ENCODE results near the gene PXDC1. TPM values are rescaled to one million over a fixed set of nuclear protein-coding genes. Genes with fewer than 3 reads are reported as not detected.

Gene PXDC1
- total RNA-seq, 6 donors from 2014 or later, result 51.6 to 118 (median 95.3) TPM

DNA sequence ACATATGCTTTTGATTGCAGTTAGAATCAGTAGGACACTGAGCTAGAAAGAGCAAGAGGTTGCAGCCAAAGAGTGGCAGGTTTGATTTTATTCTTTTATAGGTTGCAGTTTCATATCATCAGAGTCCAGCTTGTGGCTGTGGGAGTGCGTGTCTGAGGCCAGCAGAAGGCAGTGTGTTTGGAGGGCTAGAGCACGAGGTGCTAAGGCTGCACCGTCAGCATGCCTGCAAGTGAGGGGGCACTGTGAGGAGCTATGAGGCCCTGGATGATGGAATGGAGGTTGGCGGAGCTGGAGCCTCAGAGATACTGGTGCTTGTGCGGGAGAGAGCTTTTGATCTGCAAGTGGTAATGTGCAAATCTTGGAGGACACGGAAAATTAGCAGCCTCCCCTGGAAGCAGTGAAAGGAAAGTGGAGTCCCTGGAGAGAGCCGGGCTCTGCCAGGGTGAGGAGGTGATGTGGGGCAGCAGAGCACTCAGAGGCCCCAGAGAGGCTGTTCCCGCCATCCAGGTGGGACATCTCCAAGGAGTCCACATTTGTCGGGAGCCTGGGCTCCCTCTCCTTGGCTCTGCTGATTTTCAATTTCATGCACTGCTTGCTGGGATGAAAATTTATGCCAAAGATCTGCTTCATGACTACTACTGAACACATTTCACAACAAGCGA lies 43.6 kb downstream of the PXDC1 start:
- 93 to 96% methylated on average over 9 to 10 of the region's 10 CpGs for WGBS, 2 donors

GRCh38 chr6:3707024-3707423 lies 44.5 kb downstream of the PXDC1 start:
- no peak overlapping the region for H3K4me3 ChIP-seq
- no peaks in the 10 kb centered on the region for H3K27me3 ChIP-seq
- DNase-seq (no peak), ATAC-seq (ENCODE audit: low FRiP score in 2 of 2) (no peak)
- no peaks in the 10 kb centered on the region for H3K36me3 ChIP-seq
- no peaks in the 10 kb centered on the region for H3K4me1 ChIP-seq
- H3K27ac ChIP-seq, result no peak overlapping the region
- no peaks in the 10 kb centered on the region for H3K9me3 ChIP-seq
- TF ChIP-seq, protein P1, sequence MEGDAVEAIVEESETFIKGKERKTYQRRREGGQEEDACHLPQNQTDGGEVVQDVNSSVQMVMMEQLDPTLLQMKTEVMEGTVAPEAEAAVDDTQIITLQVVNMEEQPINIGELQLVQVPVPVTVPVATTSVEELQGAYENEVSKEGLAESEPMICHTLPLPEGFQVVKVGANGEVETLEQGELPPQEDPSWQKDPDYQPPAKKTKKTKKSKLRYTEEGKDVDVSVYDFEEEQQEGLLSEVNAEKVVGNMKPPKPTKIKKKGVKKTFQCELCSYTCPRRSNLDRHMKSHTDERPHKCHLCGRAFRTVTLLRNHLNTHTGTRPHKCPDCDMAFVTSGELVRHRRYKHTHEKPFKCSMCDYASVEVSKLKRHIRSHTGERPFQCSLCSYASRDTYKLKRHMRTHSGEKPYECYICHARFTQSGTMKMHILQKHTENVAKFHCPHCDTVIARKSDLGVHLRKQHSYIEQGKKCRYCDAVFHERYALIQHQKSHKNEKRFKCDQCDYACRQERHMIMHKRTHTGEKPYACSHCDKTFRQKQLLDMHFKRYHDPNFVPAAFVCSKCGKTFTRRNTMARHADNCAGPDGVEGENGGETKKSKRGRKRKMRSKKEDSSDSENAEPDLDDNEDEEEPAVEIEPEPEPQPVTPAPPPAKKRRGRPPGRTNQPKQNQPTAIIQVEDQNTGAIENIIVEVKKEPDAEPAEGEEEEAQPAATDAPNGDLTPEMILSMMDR (IDR thresholded peaks at IDR 0.05), result no peak
- TF ChIP-seq POLR2A (IDR thresholded peaks at IDR 0.05) (no peak), POLR2AphosphoS5 (IDR thresholded peaks at IDR 0.05) (no peak), EP300 (IDR thresholded peaks at IDR 0.05) (no peak)
- 46 to 52% methylated on average over 2 of the region's 2 CpGs for WGBS, 2 donors

More for the DNA sequence above, 43.6 kb downstream of the PXDC1 start:
- H3K4me3 ChIP-seq, result no peak overlapping the region
- no peaks in the 10 kb centered on the region for H3K36me3 ChIP-seq
- DNase-seq (no peak), ATAC-seq (ENCODE audit: low FRiP score in 2 of 2) (no peak)
- no peak overlapping the region for H3K27ac ChIP-seq
- peaks cover 0 to 4% (median 2%) of the 10 kb centered on the region in 4 donors for H3K4me1 ChIP-seq
- no peaks in the 10 kb centered on the region for H3K27me3 ChIP-seq
- H3K9me3 ChIP-seq, result no peaks in the 10 kb centered on the region
- no peak for TF ChIP-seq EP300 (IDR thresholded peaks at IDR 0.05)
- no peak for TF ChIP-seq POLR2AphosphoS5 (IDR thresholded peaks at IDR 0.05)
- no peak for TF ChIP-seq POLR2A (IDR thresholded peaks at IDR 0.05)
- TF ChIP-seq, protein P1 (IDR thresholded peaks at IDR 0.05), result no peak

DNA sequence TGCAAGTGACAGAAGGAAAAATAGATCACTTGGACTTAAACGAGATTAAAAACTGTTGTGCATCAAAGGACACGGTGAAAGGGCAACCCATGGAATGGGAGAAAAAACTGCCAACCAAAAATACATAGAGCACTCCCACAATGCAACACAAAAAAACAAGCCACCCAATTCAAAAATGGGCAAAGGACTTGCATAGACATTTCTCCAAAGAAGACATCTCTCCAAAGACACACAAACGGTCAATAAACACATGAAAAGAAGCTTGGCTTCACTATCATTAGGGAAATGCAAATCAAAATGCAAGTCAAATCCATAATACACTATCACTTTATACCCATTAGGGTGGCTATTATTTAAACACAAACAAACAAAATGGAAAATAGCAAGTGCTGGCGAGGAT lies 45.0 kb downstream of the PXDC1 start:
- WGBS, 2 donors, result 86 to 89% methylated on average over 4 of the region's 4 CpGs
- Histone ChIP-seq H3K27me3 (no peaks in the 10 kb centered on the region), H3K4me3 (no peak overlapping the region), H3K27ac (no peak overlapping the region), H3K36me3 (no peaks in the 10 kb centered on the region), H3K9me3 (no peaks in the 10 kb centered on the region), H3K4me1 (no peaks in the 10 kb centered on the region)
- ATAC-seq (ENCODE audit: low FRiP score in 2 of 2) (no peak), DNase-seq (no peak)
- TF ChIP-seq POLR2AphosphoS5 (IDR thresholded peaks at IDR 0.05), result no peak
- no peak for TF ChIP-seq EP300 (IDR thresholded peaks at IDR 0.05)
- TF ChIP-seq POLR2A (IDR thresholded peaks at IDR 0.05), result no peak
- TF ChIP-seq, protein P1 (IDR thresholded peaks at IDR 0.05), result no peak

DNA sequence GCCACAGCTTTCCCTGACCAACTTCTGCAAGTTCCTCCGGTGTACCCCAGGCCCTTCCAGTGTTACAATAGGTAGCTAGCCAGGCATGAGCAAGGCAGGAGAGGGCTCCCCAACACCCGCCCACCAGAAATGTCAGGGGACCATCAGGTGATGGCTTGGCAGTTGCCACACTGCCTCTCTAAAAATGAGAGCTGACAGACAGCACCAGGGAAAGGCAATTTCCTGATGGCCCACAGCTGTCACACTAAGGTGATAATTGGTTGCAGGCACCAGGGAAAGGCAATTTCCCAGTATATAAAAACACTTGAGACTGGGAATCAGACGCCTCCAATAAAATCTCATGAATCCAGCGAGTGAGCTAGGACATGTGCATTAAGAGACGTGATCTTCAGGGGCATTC lies 49.9 kb downstream of the PXDC1 start:
- ATAC-seq (ENCODE audit: low FRiP score in 2 of 2) (no peak), DNase-seq (no peak)
- WGBS, 2 donors, result 81 to 91% methylated on average over 5 of the region's 5 CpGs
- no peak overlapping the region for H3K27ac ChIP-seq
- no peaks in the 10 kb centered on the region for H3K4me1 ChIP-seq
- H3K27me3 ChIP-seq, result no peaks in the 10 kb centered on the region
- H3K36me3 ChIP-seq, result no peaks in the 10 kb centered on the region
- TF ChIP-seq POLR2AphosphoS5 (IDR thresholded peaks at IDR 0.05) (no peak), EP300 (IDR thresholded peaks at IDR 0.05) (no peak), POLR2A (IDR thresholded peaks at IDR 0.05) (no peak)
- TF ChIP-seq, protein P1 (IDR thresholded peaks at IDR 0.05), result no peak
- no peaks in the 10 kb centered on the region for H3K9me3 ChIP-seq
- no peak overlapping the region for H3K4me3 ChIP-seq

DNA sequence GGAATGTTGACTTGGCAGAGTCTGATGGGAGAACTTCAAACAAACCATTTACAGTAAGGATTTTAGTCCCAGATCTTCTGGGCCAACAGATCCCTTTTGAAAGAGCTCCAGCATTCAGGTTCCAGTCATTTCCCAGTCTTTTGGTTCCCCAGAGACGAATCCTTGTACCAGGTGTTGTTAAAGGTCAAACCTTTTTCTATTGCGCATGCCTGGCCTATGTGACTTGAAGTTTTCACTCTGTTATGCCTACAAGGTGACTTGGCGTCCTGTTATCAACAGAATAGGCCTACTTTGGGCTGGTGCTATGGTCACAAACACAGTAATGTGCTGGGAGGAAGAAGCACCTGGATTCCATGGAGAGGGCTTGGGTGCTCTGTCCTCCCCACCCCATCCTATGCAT lies 52.3 kb downstream of the PXDC1 start:
- DNase-seq (no peak), ATAC-seq (ENCODE audit: low FRiP score in 2 of 2) (no peak)
- H3K27me3 ChIP-seq, result no peaks in the 10 kb centered on the region
- TF ChIP-seq EP300 (IDR thresholded peaks at IDR 0.05), result no peak
- TF ChIP-seq, protein P1 (IDR thresholded peaks at IDR 0.05), result no peak
- no peaks in the 10 kb centered on the region for H3K36me3 ChIP-seq
- no peaks in the 10 kb centered on the region for H3K4me1 ChIP-seq
- H3K4me3 ChIP-seq, result no peak overlapping the region
- no peaks in the 10 kb centered on the region for H3K9me3 ChIP-seq
- 91 to 100% methylated on average over 3 of the region's 3 CpGs for whole genome bisulfite sequencing, 2 donors
- H3K27ac ChIP-seq, result no peak overlapping the region
